CMK (cell line): ENCODE measurements around the gene SPG7.
"Not testable (repeated sequence)": the region's sequence is repeated elsewhere in the genome, so short reads cannot be mapped to it uniquely, and the experiment has no call there.

Source experiments
- DNase-seq: peaks from one replicate; pipeline ENCODE4 v3.0.0-alpha.2; 2010; ENCODE audit warnings: low read depth

Gene SPG7

GRCh38 chr16:89564476-89565255 lies 56.5 kb downstream of the SPG7 start:
- no peak for DNase-seq

- DNase-seq, result no peak
These were observed 57.0 kb downstream of the SPG7 start for GRCh38 chr16:89565256-89565505.

- peak; percentile 66 for DNase-seq
These were observed 57.5 kb downstream of the SPG7 start for GRCh38 chr16:89565506-89566372.

- DNase-seq, result no peak
These were observed 59.7 kb downstream of the SPG7 start for GRCh38 chr16:89567656-89568594.

- no peak for DNase-seq
These were observed 61.5 kb downstream of the SPG7 start for GRCh38 chr16:89569506-89570341.

DNA sequence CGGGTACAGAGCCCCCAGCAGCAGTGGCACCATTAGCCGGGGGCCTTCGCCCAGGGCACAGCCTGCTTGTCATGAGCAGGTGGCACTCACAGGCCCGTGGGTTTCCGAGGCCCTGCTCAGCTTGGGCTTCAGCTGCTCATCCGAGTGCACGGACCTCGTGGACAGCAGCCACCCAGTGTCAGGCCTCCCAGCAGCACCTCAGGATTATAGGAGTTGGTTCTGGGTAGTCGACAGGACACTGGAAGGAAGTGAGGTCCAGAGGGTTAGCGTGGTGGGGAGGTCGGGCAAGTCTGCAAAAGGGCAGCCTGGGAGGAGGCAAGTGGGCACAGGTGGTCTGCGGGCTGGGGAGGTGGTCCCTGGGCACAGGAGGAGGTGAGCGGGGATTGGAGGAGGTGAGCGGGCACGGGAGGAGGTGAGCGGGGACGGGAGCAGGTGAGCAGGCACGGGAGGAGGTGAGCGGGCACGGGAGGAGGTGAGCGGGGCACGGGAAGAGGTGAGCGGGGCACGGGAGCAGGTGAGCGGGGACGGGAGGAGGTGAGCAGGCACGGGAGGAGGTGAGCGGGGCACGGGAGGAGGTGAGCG lies 62.2 kb downstream of the SPG7 start:
- DNase-seq, result no peak

DNA sequence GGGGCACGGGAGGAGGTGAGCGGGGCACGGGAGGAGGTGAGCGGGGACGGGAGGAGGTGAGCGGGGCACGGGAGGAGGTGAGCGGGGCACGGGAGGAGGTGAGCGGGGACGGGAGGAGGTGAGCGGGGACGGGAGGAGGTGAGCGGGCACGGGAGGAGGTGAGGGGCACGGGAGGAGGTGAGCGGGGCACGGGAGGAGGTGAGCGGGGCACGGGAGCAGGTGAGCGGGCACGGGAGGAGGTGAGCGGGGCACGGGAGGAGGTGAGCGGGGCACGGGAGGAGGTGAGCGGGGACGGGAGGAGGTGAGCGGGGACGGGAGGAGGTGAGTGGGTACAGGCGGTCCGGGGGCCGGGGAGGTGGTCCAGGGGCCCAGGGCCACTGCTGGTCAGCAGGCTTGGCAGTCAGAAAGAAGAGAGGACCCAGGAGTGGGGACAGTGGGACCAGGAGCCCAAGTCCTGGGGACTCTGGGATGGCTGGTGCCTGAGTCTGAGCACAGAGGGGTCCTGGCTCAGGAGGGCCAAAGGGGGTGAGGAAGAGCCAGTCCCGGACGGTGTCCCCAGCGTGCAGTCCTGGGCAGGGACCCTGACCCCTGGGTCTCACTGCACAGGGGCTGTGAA lies 62.9 kb downstream of the SPG7 start:
- DNase-seq, result not testable (repeated sequence)

- DNase-seq, result no peak
These were observed 63.4 kb downstream of the SPG7 start for GRCh38 chr16:89571636-89572035.

DNA sequence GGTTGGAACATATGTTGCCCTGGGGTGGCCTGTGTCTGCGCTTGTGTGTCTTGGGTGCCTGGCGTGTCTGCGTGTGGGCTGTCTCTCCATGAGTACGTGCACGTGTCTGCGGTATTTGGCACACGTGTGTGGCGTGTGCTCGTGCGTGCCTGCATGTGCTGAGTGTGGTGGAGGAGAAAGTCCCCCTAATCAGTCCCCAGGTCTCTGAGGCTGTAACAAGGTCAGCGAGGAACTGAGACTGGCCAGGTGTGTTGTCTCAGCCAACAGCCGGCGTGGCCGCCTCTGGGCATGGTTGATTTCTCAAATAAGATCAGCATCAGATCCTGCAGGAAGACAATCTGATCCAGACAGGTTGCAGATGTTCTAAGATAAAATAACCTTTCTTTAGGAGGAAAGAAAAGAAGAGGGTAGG lies 63.9 kb downstream of the SPG7 start:
- DNase-seq, result no peak

DNA sequence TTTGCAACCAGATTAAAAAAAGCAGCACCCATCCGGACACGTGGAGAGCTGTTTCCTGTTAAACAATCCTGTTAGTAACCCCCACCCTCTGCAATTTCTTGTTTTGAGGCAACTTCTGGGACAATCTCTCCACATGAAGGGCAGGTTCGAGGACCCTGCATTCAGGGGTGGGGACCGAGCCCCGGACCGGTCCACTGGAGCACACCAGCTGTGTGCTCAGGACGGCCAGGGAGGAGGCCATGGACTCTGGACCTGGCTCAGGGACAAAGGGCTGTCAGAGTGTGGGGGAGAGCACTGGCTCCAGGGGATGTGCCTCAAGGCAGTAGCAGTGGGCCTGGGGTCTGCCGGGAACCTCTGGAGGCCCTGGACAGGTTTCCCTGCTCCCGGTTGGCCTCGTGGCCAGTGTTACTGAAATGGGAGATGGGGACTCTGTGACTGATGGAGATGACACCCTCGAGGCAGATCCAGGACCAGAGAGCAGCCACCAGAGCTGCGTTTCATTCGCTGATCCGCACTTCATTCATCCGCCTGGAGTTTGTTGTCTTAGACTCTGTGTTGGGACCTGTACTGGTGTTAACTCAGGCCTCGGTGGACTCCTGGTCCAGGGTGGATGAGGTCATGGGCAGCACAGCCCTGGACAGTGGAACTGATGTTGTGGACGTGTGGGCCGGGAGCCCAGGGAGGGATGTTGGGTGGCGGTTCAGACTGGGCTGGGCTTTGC lies 64.4 kb downstream of the SPG7 start:
- DNase-seq, result no peak

GRCh38 chr16:89573826-89574680 lies 65.8 kb downstream of the SPG7 start:
- no peak for DNase-seq

GRCh38 chr16:89574681-89575246 lies 66.6 kb downstream of the SPG7 start:
- DNase-seq, result no peak

DNA sequence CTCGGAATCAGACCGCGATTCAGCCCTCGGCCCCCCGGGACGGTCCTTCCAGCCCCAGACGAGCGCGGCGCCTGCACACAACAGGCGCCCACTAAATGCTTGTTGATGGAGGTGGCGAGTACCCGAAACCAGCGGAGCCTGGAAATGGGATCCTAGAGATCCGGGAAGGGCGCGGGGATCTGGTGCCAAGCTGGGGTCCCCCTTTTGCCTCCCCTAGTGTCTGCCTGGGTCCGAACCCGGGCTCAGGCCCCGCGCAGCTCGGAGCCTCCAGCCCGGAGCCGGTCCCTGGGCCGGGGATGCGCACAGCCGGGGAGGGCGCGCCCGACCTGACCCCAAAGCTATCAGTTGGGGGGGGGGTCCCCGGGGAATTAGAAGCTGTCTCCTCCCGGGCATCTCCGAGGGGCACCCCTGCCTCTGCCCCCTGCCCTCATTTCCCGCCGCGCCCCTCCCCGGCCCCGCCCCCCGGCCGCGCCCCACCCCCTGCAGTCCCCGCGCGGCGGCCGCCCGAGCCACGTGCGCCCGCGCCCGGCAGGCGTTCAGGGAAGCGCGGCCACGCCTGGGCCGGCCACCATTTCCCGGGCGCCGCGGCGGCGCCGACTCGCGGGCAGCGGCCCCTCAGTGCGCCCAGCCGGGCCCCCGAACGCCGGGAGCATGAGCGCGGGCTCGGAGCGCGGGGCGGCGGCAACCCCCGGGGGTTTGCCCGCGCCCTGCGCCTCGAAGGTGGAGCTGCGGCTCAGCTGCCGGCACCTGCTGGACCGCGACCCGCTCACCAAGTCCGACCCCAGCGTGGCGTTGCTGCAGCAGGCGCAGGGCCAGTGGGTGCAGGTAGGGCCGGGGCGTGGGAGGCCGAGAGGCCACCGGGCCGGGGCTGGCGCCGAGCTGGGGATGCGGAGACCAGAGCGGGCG lies 67.3 kb downstream of the SPG7 start, which contains the start of gene CPNE7:
Gene CPNE7, plus strand, starts transcription at position 512 of the 906 bp plus-strand sequence. Its CDS starts 140 bp downstream, at position 652.
- no peak for DNase-seq

DNA sequence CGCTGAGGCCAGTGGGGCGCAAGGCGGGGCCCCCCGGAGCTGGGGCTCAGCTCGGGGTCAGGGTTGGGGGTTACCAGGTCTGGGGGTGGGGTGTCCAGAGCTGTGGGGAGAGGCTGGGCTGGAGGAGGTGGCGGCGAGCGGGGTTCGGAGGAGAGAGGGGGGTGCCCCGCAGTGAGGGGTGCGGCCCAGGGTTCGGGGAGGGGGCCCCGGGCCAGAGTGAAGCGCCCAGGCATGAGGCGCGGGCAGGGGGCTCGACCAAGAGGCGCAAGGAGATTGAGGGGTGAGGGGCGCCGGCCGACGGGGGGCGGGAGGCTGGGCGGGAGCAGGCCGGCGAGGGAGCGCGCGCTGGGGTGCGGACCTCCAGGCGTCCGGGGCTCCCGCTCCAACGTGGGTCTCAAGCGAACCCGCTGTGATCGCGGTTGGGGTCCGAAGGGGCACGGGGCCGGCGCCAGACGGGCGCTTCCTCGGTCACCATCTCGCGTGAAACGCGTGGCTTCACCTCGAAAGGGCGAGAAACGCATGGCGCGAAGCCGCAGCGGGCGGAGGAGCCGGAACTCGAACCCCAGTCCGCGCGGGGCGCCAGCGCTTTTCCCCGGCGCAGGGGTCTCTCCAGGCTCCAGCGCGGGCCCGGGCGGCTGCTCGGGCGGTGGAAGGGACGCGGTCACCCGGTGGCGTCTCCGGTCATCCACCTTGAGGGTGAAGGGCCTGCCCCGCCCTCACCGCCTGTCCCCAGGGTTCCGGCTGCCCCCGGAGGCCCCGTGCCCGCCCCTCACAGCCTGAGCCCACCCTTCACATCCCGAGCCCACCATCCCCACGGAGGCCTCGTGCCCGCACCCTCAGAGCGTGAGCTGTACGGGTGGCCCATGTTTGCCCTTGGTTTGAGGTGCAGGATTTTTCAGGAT lies 68.2 kb downstream of the SPG7 start:
- no peak for DNase-seq

DNA sequence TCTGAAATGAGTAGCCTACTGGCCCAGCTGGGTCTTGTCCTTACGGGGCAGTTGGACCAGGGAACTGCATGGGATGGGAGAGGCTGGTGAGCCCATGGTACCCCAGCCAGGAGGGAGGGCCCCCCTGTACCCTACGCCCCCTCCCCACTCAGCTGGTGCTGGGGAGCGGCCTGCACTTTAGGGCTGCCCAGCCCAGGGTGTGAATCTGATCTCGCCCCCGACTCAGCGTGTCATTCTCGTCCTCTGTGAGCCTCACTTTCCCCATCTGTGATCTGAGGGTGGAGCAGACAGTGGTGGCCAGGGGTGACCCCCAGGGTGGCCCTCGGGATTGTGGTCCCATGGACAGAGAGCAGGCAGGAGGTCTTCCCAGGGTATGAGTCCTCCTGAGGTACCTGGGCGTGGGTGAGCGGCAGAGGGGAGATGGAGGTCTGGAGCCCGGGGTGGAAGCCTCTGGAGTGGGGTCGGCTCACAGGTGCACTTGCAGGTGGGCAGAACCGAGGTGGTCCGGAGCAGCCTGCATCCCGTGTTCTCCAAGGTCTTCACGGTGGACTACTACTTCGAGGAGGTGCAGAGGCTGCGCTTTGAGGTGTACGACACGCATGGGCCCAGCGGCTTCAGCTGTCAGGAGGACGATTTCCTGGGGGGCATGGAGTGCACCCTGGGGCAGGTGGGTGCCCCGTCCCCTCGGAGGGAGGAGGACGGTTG lies 69.0 kb downstream of the SPG7 start:
- no peak for DNase-seq

GRCh38 chr16:89579351-89579750 lies 71.1 kb downstream of the SPG7 start:
- no peak for DNase-seq
